LNCaP clone FGC (cell line): ENCODE data around the gene FRYL.

Experiments used
- DNase-seq: peaks from one replicate; pipeline ENCODE4 v3.0.0-alpha.2; 2011; ENCODE audit warnings: low read depth
- H3K4me3 ChIP-seq: 2 replicates; pipeline ENCODE4 v1.5.1; 2011; ENCODE audit warnings: mild to moderate bottlenecking, low read depth, low read length, control low read depth
- TF ChIP-seq, protein P1 (sequence below): IDR thresholded peaks from 2 replicates; pipeline ENCODE4 v1.5.1; 2012; ENCODE audit warnings: mild to moderate bottlenecking; ENCODE audit not compliant: control insufficient read depth, insufficient read depth; ENCODE audit errors: extremely low read depth

FRYL gene

GRCh38 chr4:48693856-48694574 is 86.1 kb downstream of the FRYL start:
- no peak overlapping the region for H3K4me3 ChIP-seq
- TF ChIP-seq, protein P1, sequence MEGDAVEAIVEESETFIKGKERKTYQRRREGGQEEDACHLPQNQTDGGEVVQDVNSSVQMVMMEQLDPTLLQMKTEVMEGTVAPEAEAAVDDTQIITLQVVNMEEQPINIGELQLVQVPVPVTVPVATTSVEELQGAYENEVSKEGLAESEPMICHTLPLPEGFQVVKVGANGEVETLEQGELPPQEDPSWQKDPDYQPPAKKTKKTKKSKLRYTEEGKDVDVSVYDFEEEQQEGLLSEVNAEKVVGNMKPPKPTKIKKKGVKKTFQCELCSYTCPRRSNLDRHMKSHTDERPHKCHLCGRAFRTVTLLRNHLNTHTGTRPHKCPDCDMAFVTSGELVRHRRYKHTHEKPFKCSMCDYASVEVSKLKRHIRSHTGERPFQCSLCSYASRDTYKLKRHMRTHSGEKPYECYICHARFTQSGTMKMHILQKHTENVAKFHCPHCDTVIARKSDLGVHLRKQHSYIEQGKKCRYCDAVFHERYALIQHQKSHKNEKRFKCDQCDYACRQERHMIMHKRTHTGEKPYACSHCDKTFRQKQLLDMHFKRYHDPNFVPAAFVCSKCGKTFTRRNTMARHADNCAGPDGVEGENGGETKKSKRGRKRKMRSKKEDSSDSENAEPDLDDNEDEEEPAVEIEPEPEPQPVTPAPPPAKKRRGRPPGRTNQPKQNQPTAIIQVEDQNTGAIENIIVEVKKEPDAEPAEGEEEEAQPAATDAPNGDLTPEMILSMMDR, result no peak
- DNase-seq, result no peak

DNA sequence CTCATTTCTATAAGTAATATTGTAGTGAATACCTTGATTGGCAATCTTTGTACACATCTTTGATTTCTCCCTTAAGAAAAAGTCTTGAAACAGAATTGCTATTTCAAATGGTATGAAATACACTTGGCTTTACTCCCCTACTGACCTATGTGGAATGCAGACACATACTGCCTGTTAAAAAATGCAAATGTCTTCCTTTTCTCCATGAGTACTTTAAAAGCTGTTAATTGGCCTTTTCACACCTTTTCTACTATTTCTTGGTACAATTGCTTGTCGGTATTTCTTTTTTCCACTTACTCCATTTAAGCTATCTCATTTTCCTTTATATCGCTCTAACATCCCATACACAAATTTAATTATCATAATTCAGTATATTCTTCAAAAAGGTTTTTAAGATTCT is 87.2 kb downstream of the FRYL start:
- DNase-seq, result no peak
- no peak overlapping the region for H3K4me3 ChIP-seq

GRCh38 chr4:48692044-48692443 is 88.0 kb downstream of the FRYL start:
- no peak overlapping the region for H3K4me3 ChIP-seq
- DNase-seq, result no peak
- TF ChIP-seq, protein P1, result no peak

More for the DNA sequence above, 87.2 kb downstream of the FRYL start:
- TF ChIP-seq, protein P1, result no peak

DNA sequence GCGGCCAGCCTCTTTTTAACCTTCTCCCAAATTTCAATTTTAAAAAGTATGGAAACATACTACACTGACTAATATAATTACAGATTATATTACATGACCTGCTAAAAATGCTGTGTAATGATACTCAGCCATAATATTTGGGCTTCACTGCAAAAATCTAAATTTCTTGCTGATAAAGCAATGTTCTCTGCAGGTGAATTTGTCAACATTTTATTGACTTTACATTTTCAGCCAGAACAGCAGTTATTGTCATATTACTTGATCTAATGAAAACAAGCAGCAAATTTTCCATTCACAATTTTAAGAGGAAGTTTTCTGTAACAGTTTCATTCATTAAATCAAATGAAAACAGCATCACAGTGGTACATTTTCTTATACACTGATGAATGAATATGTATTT is 91.1 kb downstream of the FRYL start:
- H3K4me3 ChIP-seq, result no peak overlapping the region
- TF ChIP-seq, protein P1, result no peak
- no peak for DNase-seq

DNA sequence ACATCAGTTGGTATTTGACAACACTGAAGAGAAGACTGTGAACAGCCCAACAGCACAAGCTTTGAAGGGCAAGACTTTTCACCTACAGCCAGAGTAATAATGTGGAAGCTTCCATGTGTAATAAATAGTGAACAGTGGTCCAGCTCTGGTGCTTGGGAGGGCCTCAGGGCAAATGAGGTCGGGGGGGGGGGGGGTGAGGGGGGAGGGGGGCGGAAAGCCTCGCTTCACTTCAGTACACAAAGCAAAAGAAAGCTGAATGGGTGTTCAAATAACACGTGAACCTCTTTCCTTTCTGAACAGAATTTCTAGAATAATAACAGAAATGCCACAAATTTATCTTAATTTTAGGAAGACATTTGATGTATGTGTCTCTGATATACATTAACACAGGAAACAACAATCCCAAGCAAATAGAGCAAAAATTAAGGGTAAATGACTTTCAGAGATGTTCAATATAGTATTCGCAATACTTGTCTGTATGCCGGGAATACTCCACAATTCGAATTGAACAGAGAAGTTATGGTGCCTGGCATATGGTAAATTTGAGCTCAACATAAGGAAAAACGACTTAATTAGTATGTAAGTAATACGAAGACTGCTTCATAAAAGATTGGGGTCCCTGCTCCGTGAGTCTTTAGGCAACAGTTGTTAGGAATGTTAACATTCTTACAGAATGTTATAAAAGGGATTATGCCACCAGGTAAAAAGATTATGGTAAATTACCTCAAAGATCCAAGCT is 92.6 kb downstream of the FRYL start:
- no peak for DNase-seq
- no peak overlapping the region for H3K4me3 ChIP-seq
- TF ChIP-seq, protein P1, result no peak

DNA sequence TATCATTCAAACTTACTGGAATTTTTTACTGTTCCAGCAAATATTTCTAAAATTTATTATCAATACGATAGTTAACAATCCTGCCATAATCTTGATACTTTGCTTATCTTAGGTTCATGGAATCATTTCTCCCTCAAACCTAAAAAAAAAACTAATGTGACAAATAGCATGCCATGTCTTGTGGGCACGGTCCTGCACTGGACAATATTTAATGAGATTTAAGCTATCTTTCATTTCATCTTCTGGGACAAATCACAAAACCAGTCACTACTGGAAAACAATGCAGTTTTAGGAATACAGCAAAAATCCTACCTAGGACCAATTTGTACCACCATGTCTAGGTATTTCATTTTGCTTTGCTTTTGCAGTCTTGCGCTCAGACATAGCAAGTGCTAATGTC is 93.7 kb downstream of the FRYL start:
- DNase-seq, result no peak
- no peak overlapping the region for H3K4me3 ChIP-seq
- TF ChIP-seq, protein P1, result no peak
